Measurements from ENCODE around the gene MPIG6B. TPM values are rescaled to one million over a fixed set of nuclear protein-coding genes. Genes with fewer than 3 reads are reported as not detected.

The MPIG6B gene, protein sequence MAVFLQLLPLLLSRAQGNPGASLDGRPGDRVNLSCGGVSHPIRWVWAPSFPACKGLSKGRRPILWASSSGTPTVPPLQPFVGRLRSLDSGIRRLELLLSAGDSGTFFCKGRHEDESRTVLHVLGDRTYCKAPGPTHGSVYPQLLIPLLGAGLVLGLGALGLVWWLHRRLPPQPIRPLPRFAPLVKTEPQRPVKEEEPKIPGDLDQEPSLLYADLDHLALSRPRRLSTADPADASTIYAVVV
- total RNA-seq (2014; rRNA removed; shearing (Covaris generic)) = not detected in 2 replicates

DNA sequence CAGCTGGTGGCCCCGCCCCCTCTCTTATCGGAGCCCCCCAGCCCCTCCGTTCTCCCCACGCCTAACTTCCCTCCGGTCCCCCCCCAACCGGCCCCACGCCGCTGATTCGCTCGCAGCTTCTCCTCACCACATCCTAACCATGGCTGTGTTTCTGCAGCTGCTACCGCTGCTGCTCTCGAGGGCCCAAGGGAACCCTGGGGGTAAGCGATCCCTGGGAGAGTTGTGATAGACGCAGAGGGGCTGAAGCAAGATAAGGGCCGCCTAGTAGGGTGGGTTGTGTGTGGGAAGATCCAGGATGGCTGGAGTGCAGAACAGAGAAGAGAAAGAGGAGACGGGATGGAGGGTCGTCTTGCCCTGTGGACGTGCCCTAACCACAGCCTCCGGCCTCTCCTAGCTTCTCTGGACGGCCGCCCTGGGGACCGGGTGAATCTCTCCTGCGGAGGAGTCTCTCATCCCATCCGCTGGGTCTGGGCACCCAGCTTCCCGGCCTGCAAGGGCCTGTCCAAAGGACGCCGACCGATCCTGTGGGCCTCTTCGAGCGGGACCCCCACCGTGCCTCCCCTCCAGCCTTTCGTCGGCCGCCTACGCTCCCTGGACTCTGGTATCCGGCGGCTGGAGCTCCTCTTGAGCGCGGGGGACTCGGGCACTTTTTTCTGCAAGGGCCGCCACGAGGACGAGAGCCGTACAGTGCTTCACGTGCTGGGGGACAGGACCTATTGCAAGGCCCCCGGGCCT lies at the start of gene MPIG6B:
TSS of gene MPIG6B (plus strand) at position 129 of the 735 bp plus-strand sequence. CDS start at position 140, 11 bp downstream.
- Histone ChIP-seq H3K4me1 (replicated peaks) (no peaks in the 10 kb centered on the region), H3K36me3 (peaks cover 22% of the 10 kb centered on the region), H3K27ac (no peak within 1 kb of the TSS), H3K4me3 (no peak within 1 kb of the TSS), H3K9me3 (replicated peaks) (no peaks in the 10 kb centered on the region), H3K27me3 (replicated peaks) (no peaks in the 10 kb centered on the region)
- no peak for DNase-seq (ENCODE audit: low read depth in 1 of 2, low spot score in 2 of 2)

DNA sequence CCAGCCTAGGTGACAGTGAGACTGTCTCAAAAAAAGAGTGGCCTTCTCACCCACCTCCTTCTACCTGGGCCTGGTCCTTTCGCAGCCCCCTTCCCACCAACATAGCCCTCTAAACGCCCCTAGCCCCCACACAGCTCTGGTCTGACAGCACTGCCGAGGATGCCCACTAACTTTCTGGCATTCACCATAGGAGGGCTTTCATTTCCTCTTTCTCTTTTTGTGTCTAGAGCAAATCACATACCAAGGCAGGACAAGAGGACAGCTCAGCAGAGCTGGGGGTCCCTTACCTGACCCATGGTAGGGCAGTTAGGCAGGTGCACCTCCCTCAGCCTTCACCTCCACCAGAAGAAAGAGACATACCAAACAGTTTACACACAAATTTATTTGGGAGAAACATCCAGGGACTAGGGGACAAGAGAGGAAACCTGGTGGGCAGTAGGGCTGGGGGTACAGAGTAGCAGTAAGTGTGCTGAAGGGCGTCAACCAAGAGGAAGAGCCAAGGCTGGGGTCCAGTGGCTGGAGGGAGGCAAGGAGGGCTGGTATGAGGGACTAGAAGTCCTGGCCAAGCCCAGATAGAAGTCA lies 46.8 kb upstream of the MPIG6B start:
- no peak overlapping the region for H3K27ac ChIP-seq
- no peaks in the 10 kb centered on the region; the same call in 1 of the 2 replicates for H3K9me3 ChIP-seq (replicated peaks)
- H3K36me3 ChIP-seq = peaks cover 32% of the 10 kb centered on the region
- DNase-seq (ENCODE audit: low read depth in 1 of 2, low spot score in 2 of 2) = no peak
- H3K4me1 ChIP-seq (replicated peaks) = peaks cover 10% of the 10 kb centered on the region
- H3K4me3 ChIP-seq = no peak overlapping the region
- no peaks in the 10 kb centered on the region for H3K27me3 ChIP-seq (replicated peaks)

DNA sequence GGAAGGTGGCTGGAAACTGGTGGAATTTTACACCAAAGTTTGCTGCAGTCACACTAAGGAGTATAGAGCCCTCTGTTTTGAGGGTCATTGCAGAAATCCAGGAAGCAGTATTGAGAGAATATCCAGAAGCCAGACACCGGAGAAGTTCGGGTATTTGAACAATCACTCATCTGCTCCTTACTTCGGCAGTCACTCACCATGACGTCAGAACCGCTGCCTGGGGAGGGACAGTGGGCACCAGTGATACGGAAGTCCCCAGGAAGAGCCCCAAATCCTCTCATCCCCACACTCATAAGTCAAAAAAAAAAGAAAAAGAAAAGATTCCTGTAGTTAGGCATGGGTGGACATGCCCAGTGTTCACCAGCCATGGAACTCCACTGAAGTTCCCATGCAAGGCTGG lies 46.3 kb upstream of the MPIG6B start:
- no peak for DNase-seq (ENCODE audit: low read depth in 1 of 2, low spot score in 2 of 2)
- no peak overlapping the region for H3K4me3 ChIP-seq
- no peak overlapping the region for H3K27ac ChIP-seq
- peaks cover 27% of the 10 kb centered on the region for H3K36me3 ChIP-seq
- peaks cover 11% of the 10 kb centered on the region for H3K4me1 ChIP-seq (replicated peaks)
- no peaks in the 10 kb centered on the region; the same call in 1 of the 2 replicates for H3K9me3 ChIP-seq (replicated peaks)
- no peaks in the 10 kb centered on the region for H3K27me3 ChIP-seq (replicated peaks)

DNA sequence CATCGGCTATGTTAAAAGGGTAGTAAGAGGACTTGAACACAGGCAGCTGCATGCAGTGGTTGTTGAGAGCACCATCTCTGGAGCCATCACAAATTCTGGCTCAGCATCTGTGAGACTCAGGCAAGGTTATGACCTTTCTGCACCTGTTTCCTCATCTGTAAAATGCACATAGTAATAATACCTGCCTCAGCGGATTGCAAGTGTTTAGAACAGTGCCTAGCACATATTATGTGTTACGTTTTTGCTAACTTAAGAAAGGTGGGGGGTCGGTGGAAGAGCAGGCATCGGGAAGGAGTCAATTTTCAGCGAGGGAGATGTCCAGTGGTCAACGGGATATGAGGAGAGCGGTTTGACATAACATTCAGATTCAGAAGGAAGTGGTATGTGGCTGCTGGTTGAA lies 45.2 kb upstream of the MPIG6B start:
- peaks cover 11% of the 10 kb centered on the region for H3K4me1 ChIP-seq (replicated peaks)
- no peak overlapping the region for H3K27ac ChIP-seq
- H3K4me3 ChIP-seq = no peak overlapping the region
- H3K27me3 ChIP-seq (replicated peaks) = no peaks in the 10 kb centered on the region
- no peaks in the 10 kb centered on the region; the same call in 1 of the 2 replicates for H3K9me3 ChIP-seq (replicated peaks)
- H3K36me3 ChIP-seq = peaks cover 16% of the 10 kb centered on the region
- DNase-seq (ENCODE audit: low read depth in 1 of 2, low spot score in 2 of 2) = no peak

DNA sequence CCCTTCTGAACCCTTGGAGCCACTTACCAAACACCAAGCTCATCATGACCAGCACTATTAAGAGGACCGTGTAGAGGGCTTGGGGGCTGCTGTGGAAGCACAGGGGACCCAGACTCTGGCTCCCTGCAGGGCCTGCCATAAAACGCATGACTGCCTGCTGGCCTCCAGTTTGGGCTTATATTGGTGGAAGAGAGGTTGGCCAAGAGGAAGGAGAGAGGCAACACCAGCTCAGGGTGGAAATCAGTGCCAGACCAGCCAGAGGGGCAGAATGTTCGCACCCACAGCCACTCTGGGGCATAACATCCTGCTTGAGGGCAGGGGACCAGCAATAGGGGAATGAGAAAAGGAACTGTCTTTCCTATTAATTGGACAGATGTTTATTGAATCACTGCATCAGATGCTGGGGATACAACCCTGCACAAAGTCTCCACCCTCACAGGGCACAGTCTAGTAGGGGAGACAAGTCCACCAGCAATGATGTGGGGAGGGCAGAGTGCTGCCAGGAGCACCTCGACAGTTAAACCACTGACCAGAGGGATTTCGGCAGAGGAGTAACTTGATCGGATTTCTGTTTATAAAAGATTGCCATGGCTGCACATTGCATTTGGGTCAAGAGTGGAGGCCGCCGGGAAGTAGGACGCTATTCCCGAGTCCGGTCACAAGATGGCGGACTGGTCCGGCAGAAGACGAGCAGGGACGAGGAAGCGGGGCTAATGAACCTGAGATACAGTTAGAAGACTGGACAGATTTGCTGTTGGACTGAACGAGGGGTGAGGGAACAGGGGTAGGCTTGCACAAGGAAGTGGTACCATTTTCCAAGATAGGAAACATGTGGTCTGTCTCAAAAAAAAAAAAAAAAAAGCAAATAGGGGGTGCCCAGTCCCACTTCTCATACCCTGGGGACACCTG lies 42.7 kb upstream of the MPIG6B start, which contains the start of gene LY6G5C:
TSS of gene LY6G5C (minus strand) at position 842 of the 909 bp plus-strand sequence. CDS start at position 148, 694 bp downstream.
- Histone ChIP-seq H3K27ac (no peak within 1 kb of the TSS), H3K27me3 (replicated peaks) (no peaks in the 10 kb centered on the region), H3K4me1 (replicated peaks) (peaks cover 11% of the 10 kb centered on the region), H3K9me3 (replicated peaks) (no peaks in the 10 kb centered on the region; the same call in 1 of the 2 replicates), H3K36me3 (peaks cover 6% of the 10 kb centered on the region), H3K4me3 (peak within 1 kb of the TSS; percentile 36)
- DNase-seq (ENCODE audit: low read depth in 1 of 2, low spot score in 2 of 2) = peak; percentile 74 to 86

DNA sequence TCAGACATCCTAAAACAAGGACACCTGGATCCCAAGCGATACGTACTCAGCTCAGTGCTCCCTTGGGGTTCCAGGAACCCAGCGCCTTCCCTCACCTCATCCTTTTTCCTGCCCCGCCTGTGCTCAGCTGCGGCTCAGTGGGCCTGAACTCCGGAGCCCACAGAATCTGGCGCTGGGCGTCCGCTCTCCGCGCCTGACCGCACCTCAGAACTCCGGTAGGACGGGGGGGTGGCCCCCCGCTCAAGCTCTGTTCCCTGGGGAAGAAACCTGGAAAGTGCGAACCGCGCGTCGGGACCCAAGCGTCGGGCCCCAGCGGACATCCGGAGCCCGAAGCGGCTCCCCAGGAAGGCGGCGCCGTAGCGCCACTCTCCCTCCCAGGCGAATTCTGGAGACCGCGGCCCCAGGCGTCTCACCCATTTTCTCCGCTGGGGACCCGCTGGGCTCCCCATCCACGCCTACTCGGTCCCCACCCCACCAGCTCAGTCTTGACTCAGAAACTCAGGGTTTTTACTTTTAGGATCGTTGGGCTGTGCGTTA lies 42.0 kb upstream of the MPIG6B start:
- Histone ChIP-seq H3K27me3 (replicated peaks) (no peaks in the 10 kb centered on the region), H3K4me3 (peak overlapping the region; percentile 36), H3K9me3 (replicated peaks) (no peaks in the 10 kb centered on the region; the same call in 1 of the 2 replicates), H3K27ac (no peak overlapping the region), H3K36me3 (peaks cover 5% of the 10 kb centered on the region), H3K4me1 (replicated peaks) (peaks cover 11% of the 10 kb centered on the region)
- peak in 1 of 2 experiments; percentile 56 for DNase-seq (ENCODE audit: low read depth in 1 of 2, low spot score in 2 of 2)

DNA sequence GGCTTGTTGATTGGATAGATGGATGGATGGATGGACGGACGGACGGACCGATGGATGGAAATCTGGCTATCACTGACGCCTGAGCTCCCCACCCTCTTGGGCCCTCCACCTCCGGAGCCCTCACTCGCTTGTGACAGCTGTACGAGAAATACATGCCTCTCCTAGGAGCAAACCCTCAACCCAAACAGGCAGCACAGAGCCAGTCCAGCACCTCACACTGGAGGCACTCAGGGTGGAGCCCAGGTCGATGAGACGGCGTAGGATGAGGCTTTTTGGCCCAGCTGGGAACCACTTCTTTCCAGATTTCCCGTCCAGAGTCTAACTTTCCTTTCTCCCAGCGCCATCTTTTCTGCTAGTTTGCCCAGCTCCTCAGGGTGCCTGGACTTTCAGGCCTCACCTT lies 39.6 kb upstream of the MPIG6B start:
- no peak overlapping the region for H3K4me3 ChIP-seq
- no peak overlapping the region for H3K27ac ChIP-seq
- H3K27me3 ChIP-seq (replicated peaks) = no peaks in the 10 kb centered on the region
- no peak for DNase-seq (ENCODE audit: low read depth in 1 of 2, low spot score in 2 of 2)
- H3K36me3 ChIP-seq = peaks cover 26% of the 10 kb centered on the region
- peaks cover 11% of the 10 kb centered on the region for H3K4me1 ChIP-seq (replicated peaks)
- no peaks in the 10 kb centered on the region for H3K9me3 ChIP-seq (replicated peaks)

DNA sequence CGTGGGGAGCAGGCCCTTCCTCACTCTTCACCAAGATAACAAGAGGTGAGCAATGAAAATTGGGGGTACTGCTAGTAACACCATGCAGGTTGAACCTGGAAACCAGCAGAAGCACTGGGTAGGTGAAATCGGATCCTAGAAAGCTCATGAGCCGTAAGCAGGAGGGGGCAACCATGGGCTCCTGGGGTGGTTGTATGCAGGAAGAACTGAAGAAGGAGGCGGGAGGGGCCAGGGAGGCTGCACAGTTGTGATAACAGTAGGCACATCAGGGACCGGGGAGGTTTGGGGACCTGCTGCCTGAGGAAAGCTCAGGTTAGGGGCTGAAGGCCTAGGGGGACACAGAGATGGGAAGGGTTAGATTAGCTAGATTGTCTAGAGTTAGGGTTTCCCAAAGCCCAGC lies 36.7 kb upstream of the MPIG6B start:
- Histone ChIP-seq H3K27ac (no peak overlapping the region), H3K9me3 (replicated peaks) (no peaks in the 10 kb centered on the region), H3K36me3 (peaks cover 45% of the 10 kb centered on the region), H3K27me3 (replicated peaks) (no peaks in the 10 kb centered on the region), H3K4me1 (replicated peaks) (peaks cover under 1% of the 10 kb centered on the region), H3K4me3 (no peak overlapping the region)
- no peak for DNase-seq (ENCODE audit: low read depth in 1 of 2, low spot score in 2 of 2)

DNA sequence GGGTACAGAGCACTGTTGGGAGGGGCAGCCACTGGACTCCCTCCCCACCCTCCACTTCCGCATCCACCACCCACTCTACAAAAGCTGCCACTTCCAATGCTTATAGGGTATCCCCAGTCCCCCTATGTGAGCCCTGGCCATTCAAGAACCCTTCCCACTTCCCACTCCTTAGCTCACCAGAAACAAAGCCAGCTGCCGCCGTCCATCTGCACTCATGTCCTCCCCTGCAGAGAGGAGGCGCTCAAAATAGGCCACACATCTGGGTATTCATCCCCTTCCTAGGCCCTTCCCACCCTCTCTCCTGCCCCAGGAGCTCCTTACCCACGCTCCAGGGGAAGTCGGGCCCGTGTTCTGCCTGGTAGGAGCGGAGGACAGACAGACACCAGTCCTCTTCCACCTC lies 35.9 kb upstream of the MPIG6B start:
- Histone ChIP-seq H3K27me3 (replicated peaks) (no peaks in the 10 kb centered on the region), H3K4me1 (replicated peaks) (no peaks in the 10 kb centered on the region), H3K9me3 (replicated peaks) (no peaks in the 10 kb centered on the region), H3K36me3 (peaks cover 52% of the 10 kb centered on the region), H3K27ac (no peak overlapping the region), H3K4me3 (no peak overlapping the region)
- DNase-seq (ENCODE audit: low read depth in 1 of 2, low spot score in 2 of 2) = no peak

DNA sequence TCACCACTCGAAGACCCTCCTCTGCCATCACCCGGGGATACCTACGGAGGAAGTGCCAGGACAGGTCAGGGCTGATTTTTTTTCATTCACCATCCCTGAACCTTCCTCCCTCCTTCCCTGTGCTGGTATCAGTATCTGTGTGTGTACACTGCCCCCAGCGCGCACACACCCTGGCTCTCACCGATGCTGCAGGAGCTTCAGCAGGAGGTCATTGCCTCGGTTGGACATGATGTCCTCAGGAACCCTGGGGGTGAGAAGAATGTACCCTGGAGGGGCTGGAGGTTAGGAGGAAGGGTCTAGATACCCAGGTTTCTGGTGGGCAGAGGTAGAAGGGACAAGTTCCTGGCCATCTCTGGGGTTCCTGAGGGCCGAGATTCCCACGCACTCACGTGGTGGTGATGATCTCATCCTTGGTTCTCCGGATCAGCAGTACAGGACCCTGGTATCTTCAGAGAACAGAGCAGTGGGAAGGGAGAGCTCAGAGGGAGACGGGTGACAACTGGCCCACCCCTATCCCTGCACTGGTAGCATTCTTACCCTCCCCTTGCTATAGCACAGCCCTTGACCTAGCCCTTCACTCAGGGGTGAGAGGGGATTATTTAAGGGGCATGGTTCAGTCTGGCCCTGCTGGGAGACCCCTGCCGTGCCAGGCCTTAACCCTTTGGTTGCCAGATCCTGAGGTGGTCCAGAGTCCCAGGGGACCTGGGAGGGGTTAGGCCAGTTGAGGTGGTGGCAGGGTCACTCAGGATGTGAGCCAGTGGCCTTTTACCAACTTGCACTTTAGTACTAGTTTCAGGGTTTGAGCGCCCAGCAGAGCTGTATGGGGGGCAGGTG lies 35.1 kb upstream of the MPIG6B start:
- H3K4me1 ChIP-seq (replicated peaks) = no peaks in the 10 kb centered on the region
- no peak overlapping the region for H3K27ac ChIP-seq
- peaks cover 57% of the 10 kb centered on the region for H3K36me3 ChIP-seq

DNA sequence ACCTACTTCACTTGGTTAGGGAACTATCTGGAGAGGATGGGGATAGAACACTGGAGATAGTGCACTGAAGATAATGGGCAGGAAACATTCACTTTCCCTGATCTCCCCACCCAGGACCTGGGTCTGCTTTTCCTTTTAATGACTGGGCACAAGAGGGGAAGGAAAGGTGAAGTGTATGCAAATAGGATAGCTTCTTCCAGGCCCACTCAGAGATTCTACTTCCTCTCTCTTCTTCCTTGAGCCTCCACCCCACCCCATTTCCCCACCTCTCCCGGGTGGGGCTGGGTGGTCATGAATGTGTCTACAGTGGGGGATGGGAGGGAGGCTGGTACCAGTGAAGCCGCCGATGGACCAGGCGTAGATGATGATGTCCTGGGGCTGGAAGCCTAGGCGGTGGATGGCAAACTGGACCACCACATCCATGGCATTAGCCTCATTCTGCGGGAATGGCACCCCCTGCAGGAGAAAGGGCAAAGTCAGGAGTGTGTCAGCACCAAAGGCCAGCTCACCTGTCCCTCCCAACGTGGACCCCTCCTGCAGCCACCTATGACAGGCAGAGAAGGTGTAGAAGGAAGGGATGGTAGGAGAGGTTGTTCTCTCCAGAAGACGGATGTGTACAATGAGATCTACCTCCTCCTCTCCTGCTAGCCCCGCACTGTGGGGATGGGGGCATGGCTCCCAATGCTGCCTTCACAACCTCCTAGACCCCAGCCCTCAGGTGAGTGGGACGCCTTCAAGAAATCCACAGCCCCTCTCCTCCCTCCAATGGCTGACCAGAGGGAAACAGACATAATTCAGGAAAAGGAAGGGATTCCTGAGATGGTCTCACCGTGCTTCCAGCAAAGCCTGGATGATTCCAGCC lies 33.7 kb upstream of the MPIG6B start:
- H3K36me3 ChIP-seq = peaks cover 69% of the 10 kb centered on the region
- H3K4me1 ChIP-seq (replicated peaks) = no peaks in the 10 kb centered on the region
- H3K27ac ChIP-seq = no peak overlapping the region
- no peak for DNase-seq (ENCODE audit: low read depth in 1 of 2, low spot score in 2 of 2)
- no peak overlapping the region for H3K4me3 ChIP-seq
- no peaks in the 10 kb centered on the region for H3K9me3 ChIP-seq (replicated peaks)
- H3K27me3 ChIP-seq (replicated peaks) = no peaks in the 10 kb centered on the region

More for the DNA sequence above, 35.1 kb upstream of the MPIG6B start:
- Histone ChIP-seq H3K9me3 (replicated peaks) (no peaks in the 10 kb centered on the region), H3K4me3 (no peak overlapping the region), H3K27me3 (replicated peaks) (no peaks in the 10 kb centered on the region)
- DNase-seq (ENCODE audit: low read depth in 1 of 2, low spot score in 2 of 2) = no peak

Data from SJSA1 (cell line).